Mucosa of descending colon (tissue), 3 donors: ENCODE data around the gene PROSER1. TPM values are rescaled to one million over a fixed set of nuclear protein-coding genes. Genes with fewer than 3 reads are reported as not detected.
"Not testable (repeated sequence)": the region's sequence is repeated elsewhere in the genome, so short reads cannot be mapped to it uniquely, and the experiment has no call there.

ENCODE experiments used
- ATAC-seq: fragments of 200-7000 bp; cut with Tn5 transposase; one replicate; pipeline ENCODE4 v1.9.1; 2020; ENCODE audit warnings: mild to moderate bottlenecking, moderate library complexity
- DNase-seq, 3 donors: peaks; one replicate each; pipeline ENCODE4 v3.0.0-alpha.2; 2020
- H3K36me3 ChIP-seq: fragments of 200-600 bp; one replicate; pipeline ENCODE4 v1.8.0; 2021; ENCODE audit warnings: low read depth, mild to moderate bottlenecking
- H3K4me1 ChIP-seq: fragments of 200-600 bp; one replicate; pipeline ENCODE4 v1.8.0; 2021; ENCODE audit warnings: low read depth, mild to moderate bottlenecking
- H3K4me3 ChIP-seq: fragments of 200-600 bp; one replicate; pipeline ENCODE4 v1.8.0; 2021; ENCODE audit warnings: mild to moderate bottlenecking
- H3K9me3 ChIP-seq: fragments of 200-600 bp; one replicate; pipeline ENCODE4 v1.8.0; 2021; ENCODE audit warnings: mild to moderate bottlenecking
- CTCF ChIP-seq: fragments of 200-600 bp; IDR thresholded peaks from one replicate; pipeline ENCODE4 v1.8.0; 2022; ENCODE audit warnings: antibody characterized with exemption, mild to moderate bottlenecking
- intact Hi-C, 2 donors: fragments of 100-400 bp; cut with DNase I in 1 of 2; cut with micrococcal nuclease in 1 of 2; formaldehyde crosslinking; loops; one replicate each; pipeline versions ENCODE4 v1.11.0 to v1.11.1; 2022; cut with DNase I, micrococcal nuclease
- total RNA-seq, 3 donors: library from RNA; stranded (reverse); fragmentation: NEBNext Ultra II Directional in 2 of 3; extraction: Animal tissue kit (Norgen Biotek cat#: 25700) in 2 of 3; gene quantifications; one replicate each; pipeline versions ENCODE4 v1.2.1 to v1.2.4, GENCODE V29; 2021 to 2023
- donor health status: DM: no; HTN: no; CAD: no; lungs with moderate emphysema.
- donor health status: DM: no; HTN: no; CAD: no.
- donor health status: DM: no; HTN: yes; CAD: no.

Gene PROSER1
- total RNA-seq, 3 donors from 2014 or later: 37.4 to 45.0 (median 43.3) TPM

GRCh38 chr13:39016087-39016486 lies 21.8 kb downstream of the PROSER1 start:
- intact Hi-C loops: no loop called here
- no peaks in the 10 kb centered on the region for H3K9me3 ChIP-seq
- no peak for TF ChIP-seq CTCF
- no peaks in the 10 kb centered on the region for H3K4me1 ChIP-seq
- peaks cover 4% of the 10 kb centered on the region for H3K36me3 ChIP-seq
- ATAC-seq (peak; percentile 31), DNase-seq (no peak)
- H3K4me3 ChIP-seq: no peak overlapping the region

GRCh38 chr13:39013462-39013861 lies 24.4 kb downstream of the PROSER1 start:
- DNase-seq (no peak), ATAC-seq (no peak)
- Histone ChIP-seq H3K9me3 (no peaks in the 10 kb centered on the region), H3K36me3 (peaks cover 4% of the 10 kb centered on the region), H3K4me3 (no peak overlapping the region), H3K4me1 (no peaks in the 10 kb centered on the region)
- TF ChIP-seq CTCF: no peak
- intact Hi-C loops: no loop called here

GRCh38 chr13:39012608-39013007 lies 25.3 kb downstream of the PROSER1 start:
- intact Hi-C loops: no loop called here
- H3K4me1 ChIP-seq: no peaks in the 10 kb centered on the region
- TF ChIP-seq CTCF: no peak
- H3K4me3 ChIP-seq: no peak overlapping the region
- H3K9me3 ChIP-seq: no peaks in the 10 kb centered on the region
- DNase-seq (peak in 1 of 3 donors; percentile 24), ATAC-seq (peak; percentile 41)
- peaks cover 4% of the 10 kb centered on the region for H3K36me3 ChIP-seq

- H3K4me1 ChIP-seq, H3K36me3 ChIP-seq, H3K4me3 ChIP-seq, intact Hi-C loops, ATAC-seq, H3K9me3 ChIP-seq: not testable (repeated sequence)
- DNase-seq: peak in 1 of 3 donors; percentile 39
Measured at GRCh38 chr13:39006371-39007111, 31.3 kb downstream of the PROSER1 start.

GRCh38 chr13:38998739-38999138 lies 39.1 kb downstream of the PROSER1 start:
- no peaks in the 10 kb centered on the region for H3K4me1 ChIP-seq
- H3K4me3 ChIP-seq: no peak overlapping the region
- intact Hi-C loops: no loop called here
- no peak for ATAC-seq
- no peaks in the 10 kb centered on the region for H3K36me3 ChIP-seq
- no peak for DNase-seq
- peaks cover 7% of the 10 kb centered on the region for H3K9me3 ChIP-seq
- no peak for TF ChIP-seq CTCF

GRCh38 chr13:38993381-38993780 lies 44.5 kb downstream of the PROSER1 start:
- ATAC-seq (no peak), DNase-seq (no peak)
- Histone ChIP-seq H3K9me3 (no peaks in the 10 kb centered on the region), H3K4me1 (no peaks in the 10 kb centered on the region), H3K4me3 (no peak overlapping the region), H3K36me3 (no peaks in the 10 kb centered on the region)
- TF ChIP-seq CTCF: no peak
- intact Hi-C loops: no loop called here
